ENCODE data around the gene ARHGAP26.

Gene ARHGAP26

GRCh38 chr5:142846406-142846805, 76.2 kb downstream of the ARHGAP26 start:
- Histone ChIP-seq H3K36me3 (ENCODE audit: control insufficient read depth, low read length) (no peaks in the 10 kb centered on the region), H3K4me3 (ENCODE audit: low read length) (no peak overlapping the region), H4K20me1 (ENCODE audit: control insufficient read depth, insufficient read depth, low read depth, low read length) (no peaks in the 10 kb centered on the region), H3K27me3 (ENCODE audit: control insufficient read depth, low read length) (peaks cover 12% of the 10 kb centered on the region), H3K79me2 (ENCODE audit: control insufficient read depth, low read length) (no peaks in the 10 kb centered on the region), H3K9me2 (replicated peaks; ENCODE audit: control insufficient read depth, low read length) (no peaks in the 10 kb centered on the region), H3F3A (ENCODE audit: control insufficient read depth, insufficient read depth) (no peaks in the 10 kb centered on the region), H3K4me1 (ENCODE audit: control insufficient read depth, low read length) (peaks cover 16% of the 10 kb centered on the region), H3K9me3 (ENCODE audit: control insufficient read depth, insufficient read depth, low read length) (no peaks in the 10 kb centered on the region), H3K4me2 (ENCODE audit: low read length) (no peak overlapping the region), H3K27ac (ENCODE audit: low read depth, low read length) (no peak overlapping the region)
- TF ChIP-seq CTCF (IDR thresholded peaks at IDR 0.05; ENCODE audit: low read depth, low read length, poor library complexity, severe bottlenecking), result no peak
- no peak for TF ChIP-seq EZH2phosphoT487 (IDR thresholded peaks at IDR 0.05; ENCODE audit: borderline replicate concordance, low read length)

GRCh38 chr5:142847898-142848790, 78.0 kb downstream of the ARHGAP26 start:
- H3K4me1 ChIP-seq (ENCODE audit: control insufficient read depth, low read length), result peaks cover 16% of the 10 kb centered on the region
- H3K27me3 ChIP-seq (ENCODE audit: control insufficient read depth, low read length), result peaks cover 3% of the 10 kb centered on the region
- no peaks in the 10 kb centered on the region for H3F3A ChIP-seq (ENCODE audit: control insufficient read depth, insufficient read depth)
- no peak overlapping the region for H3K27ac ChIP-seq (ENCODE audit: low read depth, low read length)
- TF ChIP-seq CTCF (IDR thresholded peaks at IDR 0.05; ENCODE audit: low read depth, low read length, poor library complexity, severe bottlenecking), result no peak
- no peak for TF ChIP-seq EZH2phosphoT487 (IDR thresholded peaks at IDR 0.05; ENCODE audit: borderline replicate concordance, low read length)
- H3K36me3 ChIP-seq (ENCODE audit: control insufficient read depth, low read length), result no peaks in the 10 kb centered on the region
- H3K9me2 ChIP-seq (replicated peaks; ENCODE audit: control insufficient read depth, low read length), result no peaks in the 10 kb centered on the region
- H3K9me3 ChIP-seq (ENCODE audit: control insufficient read depth, insufficient read depth, low read length), result no peaks in the 10 kb centered on the region
- H4K20me1 ChIP-seq (ENCODE audit: control insufficient read depth, insufficient read depth, low read depth, low read length), result no peaks in the 10 kb centered on the region
- H3K4me3 ChIP-seq (ENCODE audit: low read length), result no peak overlapping the region
- H3K79me2 ChIP-seq (ENCODE audit: control insufficient read depth, low read length), result no peaks in the 10 kb centered on the region
- no peak overlapping the region for H3K4me2 ChIP-seq (ENCODE audit: low read length)

- Histone ChIP-seq H3K9me3 (ENCODE audit: control insufficient read depth, insufficient read depth, low read length) (no peaks in the 10 kb centered on the region), H3K4me1 (ENCODE audit: control insufficient read depth, low read length) (peaks cover 16% of the 10 kb centered on the region), H3K79me2 (ENCODE audit: control insufficient read depth, low read length) (no peaks in the 10 kb centered on the region), H3K9me2 (replicated peaks; ENCODE audit: control insufficient read depth, low read length) (no peaks in the 10 kb centered on the region), H4K20me1 (ENCODE audit: control insufficient read depth, insufficient read depth, low read depth, low read length) (no peaks in the 10 kb centered on the region), H3F3A (ENCODE audit: control insufficient read depth, insufficient read depth) (no peaks in the 10 kb centered on the region), H3K4me2 (ENCODE audit: low read length) (no peak overlapping the region), H3K27ac (ENCODE audit: low read depth, low read length) (no peak overlapping the region), H3K27me3 (ENCODE audit: control insufficient read depth, low read length) (no peaks in the 10 kb centered on the region; the same call in 1 of the 2 replicates), H3K36me3 (ENCODE audit: control insufficient read depth, low read length) (no peaks in the 10 kb centered on the region), H3K4me3 (ENCODE audit: low read length) (no peak overlapping the region)
- TF ChIP-seq CTCF (IDR thresholded peaks at IDR 0.05; ENCODE audit: low read depth, low read length, poor library complexity, severe bottlenecking) (no peak), EZH2phosphoT487 (IDR thresholded peaks at IDR 0.05; ENCODE audit: borderline replicate concordance, low read length) (no peak)
Measured at GRCh38 chr5:142849466-142849865, 79.3 kb downstream of the ARHGAP26 start.

All from DOHH2 (cell line).